HepG2 (cell line): ENCODE measurements around the gene SLC23A2. TPM values are rescaled to one million over a fixed set of nuclear protein-coding genes. Genes with fewer than 3 reads are reported as not detected.

ENCODE experiments used
- CBFB ChIP-seq: sonication (generic); formaldehyde crosslinking; IDR thresholded peaks from 2 replicates; pipeline ENCODE4 v1.4.0; 2020; ENCODE audit warnings: missing genetic modification reagents
- GATAD1 ChIP-seq: IDR thresholded peaks from 2 replicates; pipeline ENCODE4 v1.6.1; 2016; ENCODE audit warnings: missing genetic modification reagents, missing compliant biosample characterization
- HOXA5 ChIP-seq: sonication (generic); formaldehyde crosslinking; IDR thresholded peaks from 2 replicates; pipeline ENCODE4 v1.4.0; 2020; ENCODE audit warnings: missing genetic modification reagents
- MAZ ChIP-seq, 2 experiments: sonication (generic) in 1 of 2; formaldehyde crosslinking in 1 of 2; IDR thresholded peaks; 2 replicates each; pipeline versions ENCODE4 v1.5.0 to v1.6.1; 2012 to 2020; ENCODE audit warnings: low read depth in 2 of 2, mild to moderate bottlenecking in 2 of 2, borderline replicate concordance in 1 of 2, improper control_type of control experiment in 1 of 2, low read length in 1 of 2, missing genetic modification reagents in 1 of 2, moderate library complexity in 1 of 2
- MEIS2 ChIP-seq: sonication (generic); formaldehyde crosslinking; IDR thresholded peaks from 2 replicates; pipeline ENCODE4 v1.9.0; 2021; ENCODE audit warnings: mild to moderate bottlenecking, missing genetic modification reagents
- NFE2L2 ChIP-seq: fragments of 150-350 bp; IDR thresholded peaks from 2 replicates; pipeline ENCODE4 v1.6.1; 2014; ENCODE audit warnings: low read length
- ZFP36L2 ChIP-seq: sonication (generic); formaldehyde crosslinking; IDR thresholded peaks from 2 replicates; pipeline ENCODE4 v1.4.0; 2020; ENCODE audit warnings: missing genetic modification reagents
- ZKSCAN1 ChIP-seq: fragments of 150-350 bp; IDR thresholded peaks from 2 replicates; pipeline ENCODE4 v1.6.1; 2014; ENCODE audit warnings: low read length
- polyA plus RNA-seq, 8 experiments: library from polyadenylated mRNA; depleted of rRNA in 3 of 8; stranded (reverse) in 7 of 8; unstranded in 1 of 8; fragments of >200 nt; fragmentation: Illumina TruSeq in 4 of 8; extraction: Trizol in 4 of 8; gene quantifications; 2 replicates each; pipeline versions ENCODE4 v1.2.1 to v1.2.3, GENCODE V29; 2011 to 2016; ENCODE audit warnings: low read depth in 4 of 8, missing spikeins in 1 of 8, mixed read lengths in 1 of 8; ENCODE audit not compliant: insufficient read depth in 1 of 8
- total RNA-seq, 5 experiments: library from RNA; depleted of rRNA; stranded (reverse); fragments of >200 nt; fragmentation: Illumina TruSeq; extraction: Trizol; gene quantifications; 2 replicates each; pipeline ENCODE4 v1.2.3, GENCODE V29; 2016; ENCODE audit warnings: low read depth in 1 of 5
- TF ChIP-seq, protein P1 (sequence below), 2 experiments: fragments of 450-650 bp in 1 of 2; sonication (generic) in 1 of 2; formaldehyde crosslinking; IDR thresholded peaks; 2 replicates each; pipeline versions ENCODE4 v1.5.0 to v1.8.0; 2020 to 2022; ENCODE audit warnings: mild to moderate bottlenecking in 1 of 2, missing genetic modification reagents in 1 of 2
- TF ChIP-seq, protein P2 (sequence below): sonication (generic); formaldehyde crosslinking; IDR thresholded peaks from 2 replicates; pipeline ENCODE4 v1.5.1; 2020; ENCODE audit warnings: mild to moderate bottlenecking, missing genetic modification reagents
- TF ChIP-seq, protein P3 (sequence below): sonication (generic); formaldehyde crosslinking; IDR thresholded peaks from 2 replicates; pipeline ENCODE4 v1.4.0; 2020; ENCODE audit warnings: mild to moderate bottlenecking, missing genetic modification reagents
- TF ChIP-seq, protein P4 (sequence below): IDR thresholded peaks from 2 replicates; pipeline ENCODE4 v1.6.1; 2016; ENCODE audit warnings: low read depth

SLC23A2 gene
- total and polyA plus RNA-seq, 2 of the 13 experiments (the other 11 are each of a cell fraction or from before 2014, with no cell fraction given) = 42.2 to 51.2 TPM

DNA sequence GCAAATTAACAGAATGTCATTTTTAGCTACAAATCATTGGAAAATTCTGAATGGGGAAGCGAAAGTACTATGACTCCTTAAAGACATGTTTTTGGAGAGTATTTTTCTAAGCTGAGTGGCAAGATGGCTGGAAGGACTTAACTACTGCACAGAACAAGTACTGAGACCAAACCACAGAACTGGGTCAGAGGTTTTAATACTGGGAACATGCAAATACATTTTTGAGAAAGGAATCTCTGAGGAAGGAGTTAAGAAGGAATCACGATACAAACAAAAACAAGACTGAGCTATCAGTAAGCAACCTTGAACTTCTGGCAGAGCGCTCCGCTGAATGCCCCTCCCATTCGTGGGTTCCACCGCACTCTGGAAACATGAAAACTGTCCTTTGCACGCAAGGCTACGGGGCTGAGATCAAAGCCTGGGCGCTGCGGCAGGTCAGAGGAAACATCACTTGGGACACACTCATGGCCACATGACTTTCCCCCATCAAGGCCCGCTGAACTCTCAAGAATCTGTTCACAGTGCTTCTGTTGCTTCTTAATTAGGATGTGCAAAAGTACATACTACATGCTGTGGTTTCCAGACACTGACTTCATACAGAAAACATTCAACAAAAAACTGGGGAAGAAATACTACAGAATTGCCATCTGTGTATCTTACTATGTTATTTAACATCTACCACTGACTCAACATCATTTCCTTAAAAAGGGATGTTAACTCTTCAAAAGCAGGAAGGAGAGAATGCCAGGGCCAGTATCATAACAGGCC lies 27.8 kb downstream of the SLC23A2 start (continued):
- TF ChIP-seq, protein P1, sequence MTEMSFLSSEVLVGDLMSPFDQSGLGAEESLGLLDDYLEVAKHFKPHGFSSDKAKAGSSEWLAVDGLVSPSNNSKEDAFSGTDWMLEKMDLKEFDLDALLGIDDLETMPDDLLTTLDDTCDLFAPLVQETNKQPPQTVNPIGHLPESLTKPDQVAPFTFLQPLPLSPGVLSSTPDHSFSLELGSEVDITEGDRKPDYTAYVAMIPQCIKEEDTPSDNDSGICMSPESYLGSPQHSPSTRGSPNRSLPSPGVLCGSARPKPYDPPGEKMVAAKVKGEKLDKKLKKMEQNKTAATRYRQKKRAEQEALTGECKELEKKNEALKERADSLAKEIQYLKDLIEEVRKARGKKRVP (CRISPR knock-in tag; IDR thresholded peaks at IDR 0.05) = peak in 1 of 2 experiments; percentile 71; a peak in 2 of 4 replicates
- TF ChIP-seq MEIS2 (CRISPR knock-in tag) (peak; percentile 91), HOXA5 (CRISPR knock-in tag) (peak; percentile 81), GATAD1 (peak; percentile 82), ZFP36L2 (CRISPR knock-in tag) (no peak), CBFB (peak; percentile 98), MAZ (IDR thresholded peaks at IDR 0.05; ENCODE audit: borderline replicate concordance, low read depth, low read length) (peak; percentile 80), MAZ (CRISPR knock-in tag; IDR thresholded peaks at IDR 0.05; ENCODE audit: low read depth) (peak; percentile 98), NFE2L2 (no peak), ZKSCAN1 (no peak)
- TF ChIP-seq, protein P2, sequence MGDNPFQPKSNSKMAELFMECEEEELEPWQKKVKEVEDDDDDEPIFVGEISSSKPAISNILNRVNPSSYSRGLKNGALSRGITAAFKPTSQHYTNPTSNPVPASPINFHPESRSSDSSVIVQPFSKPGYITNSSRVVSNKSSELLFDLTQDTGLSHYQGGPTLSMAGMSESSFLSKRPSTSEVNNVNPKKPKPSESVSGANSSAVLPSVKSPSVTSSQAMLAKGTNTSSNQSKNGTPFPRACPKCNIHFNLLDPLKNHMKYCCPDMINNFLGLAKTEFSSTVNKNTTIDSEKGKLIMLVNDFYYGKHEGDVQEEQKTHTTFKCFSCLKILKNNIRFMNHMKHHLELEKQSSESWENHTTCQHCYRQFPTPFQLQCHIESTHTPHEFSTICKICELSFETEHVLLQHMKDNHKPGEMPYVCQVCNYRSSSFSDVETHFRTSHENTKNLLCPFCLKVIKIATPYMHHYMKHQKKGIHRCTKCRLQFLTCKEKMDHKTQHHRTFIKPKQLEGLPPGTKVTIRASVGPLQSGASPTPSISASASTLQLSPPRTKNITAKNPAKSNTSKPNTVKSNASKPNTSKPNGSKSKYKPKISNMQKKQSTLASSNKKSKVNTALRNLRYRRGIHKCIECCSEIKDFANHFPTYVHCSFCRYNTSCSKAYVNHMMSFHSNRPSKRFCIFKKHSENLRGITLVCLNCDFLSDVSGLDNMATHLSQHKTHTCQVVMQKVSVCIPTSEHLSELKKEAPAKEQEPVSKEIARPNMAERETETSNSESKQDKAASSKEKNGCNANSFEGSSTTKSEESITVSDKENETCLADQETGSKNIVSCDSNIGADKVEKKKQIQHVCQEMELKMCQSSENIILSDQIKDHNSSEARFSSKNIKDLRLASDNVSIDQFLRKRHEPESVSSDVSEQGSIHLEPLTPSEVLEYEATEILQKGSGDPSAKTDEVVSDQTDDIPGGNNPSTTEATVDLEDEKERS = no peak; the same call in 1 of the 2 replicates
- TF ChIP-seq, protein P3, sequence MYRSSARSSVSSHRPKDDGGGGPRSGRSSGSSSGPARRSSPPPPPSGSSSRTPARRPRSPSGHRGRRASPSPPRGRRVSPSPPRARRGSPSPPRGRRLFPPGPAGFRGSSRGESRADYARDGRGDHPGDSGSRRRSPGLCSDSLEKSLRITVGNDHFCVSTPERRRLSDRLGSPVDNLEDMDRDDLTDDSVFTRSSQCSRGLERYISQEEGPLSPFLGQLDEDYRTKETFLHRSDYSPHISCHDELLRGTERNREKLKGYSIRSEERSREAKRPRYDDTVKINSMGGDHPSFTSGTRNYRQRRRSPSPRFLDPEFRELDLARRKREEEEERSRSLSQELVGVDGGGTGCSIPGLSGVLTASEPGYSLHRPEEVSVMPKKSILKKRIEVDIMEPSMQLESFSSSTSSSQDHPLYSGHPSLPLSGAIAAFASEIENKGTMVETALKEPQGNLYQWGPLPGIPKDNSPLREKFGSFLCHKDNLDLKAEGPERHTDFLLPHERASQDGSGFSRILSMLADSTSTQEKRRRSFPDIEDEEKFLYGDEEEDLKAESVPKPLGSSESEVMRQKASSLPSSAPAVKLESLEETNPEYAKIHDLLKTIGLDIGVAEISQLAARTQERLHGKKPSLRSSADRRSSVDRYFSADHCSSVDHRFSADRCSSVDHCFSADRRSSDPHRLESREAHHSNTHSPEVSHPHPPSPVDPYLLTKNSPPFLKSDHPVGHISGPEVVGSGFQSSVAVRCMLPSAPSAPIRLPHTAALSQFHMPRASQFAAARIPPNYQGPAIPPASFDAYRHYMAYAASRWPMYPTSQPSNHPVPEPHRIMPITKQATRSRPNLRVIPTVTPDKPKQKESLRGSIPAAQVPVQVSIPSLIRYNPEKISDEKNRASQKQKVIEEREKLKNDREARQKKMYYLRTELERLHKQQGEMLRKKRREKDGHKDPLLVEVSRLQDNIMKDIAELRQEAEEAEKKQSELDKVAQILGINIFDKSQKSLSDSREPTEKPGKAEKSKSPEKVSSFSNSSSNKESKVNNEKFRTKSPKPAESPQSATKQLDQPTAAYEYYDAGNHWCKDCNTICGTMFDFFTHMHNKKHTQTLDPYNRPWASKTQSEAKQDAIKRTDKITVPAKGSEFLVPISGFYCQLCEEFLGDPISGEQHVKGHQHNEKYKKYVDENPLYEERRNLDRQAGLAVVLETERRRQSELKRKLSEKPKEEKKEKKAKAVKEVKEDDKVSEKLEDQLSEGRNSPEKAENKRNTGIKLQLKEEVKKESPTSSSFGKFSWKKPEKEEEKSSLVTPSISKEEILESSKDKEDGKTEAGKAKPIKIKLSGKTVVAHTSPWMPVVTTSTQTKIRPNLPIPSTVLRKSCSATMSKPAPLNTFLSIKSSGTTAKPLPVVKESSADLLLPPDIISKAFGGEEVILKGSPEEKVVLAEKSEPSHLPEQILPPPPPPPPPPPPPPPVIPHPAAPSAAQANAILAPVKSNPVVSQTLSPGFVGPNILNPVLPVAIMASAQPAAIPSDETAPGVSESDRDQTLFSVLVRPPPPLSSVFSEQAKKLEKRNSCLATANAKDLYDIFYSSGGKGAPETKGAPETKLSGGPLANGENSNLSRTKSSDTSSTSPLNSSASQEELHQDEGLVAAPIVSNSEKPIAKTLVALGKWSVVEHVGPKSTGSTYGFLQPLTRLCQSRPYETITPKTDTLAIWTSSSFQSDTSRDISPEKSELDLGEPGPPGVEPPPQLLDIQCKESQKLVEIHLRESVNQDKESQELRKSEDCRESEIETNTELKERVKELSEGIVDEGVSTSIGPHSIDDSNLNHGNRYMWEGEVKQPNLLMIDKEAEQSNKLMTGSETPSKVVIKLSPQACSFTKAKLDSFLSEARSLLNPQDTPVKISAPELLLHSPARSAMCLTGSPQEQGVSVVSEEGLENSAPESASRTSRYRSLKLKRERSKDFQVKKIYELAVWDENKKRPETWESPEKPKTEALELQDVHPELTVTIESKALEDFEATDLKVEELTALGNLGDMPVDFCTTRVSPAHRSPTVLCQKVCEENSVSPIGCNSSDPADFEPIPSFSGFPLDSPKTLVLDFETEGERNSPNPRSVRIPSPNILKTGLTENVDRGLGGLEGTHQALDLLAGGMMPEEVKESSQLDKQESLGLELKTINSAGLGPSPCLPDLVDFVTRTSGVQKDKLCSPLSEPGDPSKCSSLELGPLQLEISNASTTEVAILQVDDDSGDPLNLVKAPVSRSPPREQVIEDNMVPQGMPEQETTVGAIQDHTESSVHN = 0 out of 2 replicates have a peak, but pooled peaks have one; percentile 85
- TF ChIP-seq, protein P4, sequence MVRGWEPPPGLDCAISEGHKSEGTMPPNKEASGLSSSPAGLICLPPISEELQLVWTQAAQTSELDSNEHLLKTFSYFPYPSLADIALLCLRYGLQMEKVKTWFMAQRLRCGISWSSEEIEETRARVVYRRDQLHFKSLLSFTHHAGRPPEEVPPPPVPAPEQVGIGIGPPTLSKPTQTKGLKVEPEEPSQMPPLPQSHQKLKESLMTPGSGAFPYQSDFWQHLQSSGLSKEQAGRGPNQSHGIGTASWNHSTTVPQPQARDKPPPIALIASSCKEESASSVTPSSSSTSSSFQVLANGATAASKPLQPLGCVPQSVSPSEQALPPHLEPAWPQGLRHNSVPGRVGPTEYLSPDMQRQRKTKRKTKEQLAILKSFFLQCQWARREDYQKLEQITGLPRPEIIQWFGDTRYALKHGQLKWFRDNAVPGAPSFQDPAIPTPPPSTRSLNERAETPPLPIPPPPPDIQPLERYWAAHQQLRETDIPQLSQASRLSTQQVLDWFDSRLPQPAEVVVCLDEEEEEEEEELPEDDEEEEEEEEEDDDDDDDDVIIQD (CRISPR knock-in tag) = peak; percentile 99
